ENCODE measurements around the gene TIPIN.
"Not testable (repeated sequence)": the region's sequence is repeated elsewhere in the genome, so short reads cannot be mapped to it uniquely, and the experiment has no call there.

Gene TIPIN, protein sequence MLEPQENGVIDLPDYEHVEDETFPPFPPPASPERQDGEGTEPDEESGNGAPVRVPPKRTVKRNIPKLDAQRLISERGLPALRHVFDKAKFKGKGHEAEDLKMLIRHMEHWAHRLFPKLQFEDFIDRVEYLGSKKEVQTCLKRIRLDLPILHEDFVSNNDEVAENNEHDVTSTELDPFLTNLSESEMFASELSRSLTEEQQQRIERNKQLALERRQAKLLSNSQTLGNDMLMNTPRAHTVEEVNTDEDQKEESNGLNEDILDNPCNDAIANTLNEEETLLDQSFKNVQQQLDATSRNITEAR

DNA sequence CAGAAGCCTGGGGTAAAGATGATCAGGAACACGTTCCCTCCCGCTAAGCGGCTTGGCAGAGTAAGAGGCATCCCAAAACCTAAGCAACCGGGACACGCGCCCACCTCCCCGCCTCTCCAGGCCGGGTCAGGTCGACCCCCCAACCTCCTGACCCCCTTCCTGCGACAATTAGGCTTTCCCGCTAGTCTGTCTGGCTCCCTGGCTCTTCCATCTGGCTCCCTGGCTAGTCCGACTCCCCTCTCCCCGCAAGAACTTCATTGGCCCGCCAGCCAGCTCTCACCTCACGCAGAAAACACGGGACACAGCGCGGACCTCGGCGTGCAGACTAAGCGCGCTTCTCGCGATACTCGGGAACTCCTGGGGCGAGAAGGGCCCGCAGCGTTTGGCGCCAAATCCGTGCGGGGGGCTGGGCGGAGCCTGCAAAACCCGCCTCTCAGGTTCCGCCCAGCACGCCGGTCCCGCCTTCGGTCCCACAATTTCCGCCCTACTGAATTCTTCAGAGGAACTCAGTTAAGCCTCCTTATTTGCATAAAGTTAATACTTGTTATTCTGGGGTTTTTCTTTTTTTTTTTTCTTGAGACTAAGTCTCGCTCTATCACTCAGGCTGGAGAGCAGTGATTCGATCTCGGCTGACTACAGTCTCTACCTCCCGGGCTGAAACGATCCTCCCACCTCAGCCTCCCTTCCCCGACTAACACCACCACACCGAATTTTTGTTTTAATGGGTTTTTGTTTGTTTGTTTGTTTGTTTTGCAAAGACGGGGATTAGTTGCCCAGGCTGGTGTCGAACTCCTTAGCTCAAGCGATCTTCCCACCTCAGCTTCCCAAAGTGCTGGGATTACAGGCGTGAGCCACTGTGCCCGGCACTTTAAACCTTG, at the start of gene TIPIN:
TSS of gene TIPIN (minus strand) at position 327 of the 878 bp plus-strand sequence. CDS start 3,738 bp downstream, outside the sequence.
- peak; percentile 88 for DNase-seq (ENCODE audit: low read depth, low spot score)

DNA sequence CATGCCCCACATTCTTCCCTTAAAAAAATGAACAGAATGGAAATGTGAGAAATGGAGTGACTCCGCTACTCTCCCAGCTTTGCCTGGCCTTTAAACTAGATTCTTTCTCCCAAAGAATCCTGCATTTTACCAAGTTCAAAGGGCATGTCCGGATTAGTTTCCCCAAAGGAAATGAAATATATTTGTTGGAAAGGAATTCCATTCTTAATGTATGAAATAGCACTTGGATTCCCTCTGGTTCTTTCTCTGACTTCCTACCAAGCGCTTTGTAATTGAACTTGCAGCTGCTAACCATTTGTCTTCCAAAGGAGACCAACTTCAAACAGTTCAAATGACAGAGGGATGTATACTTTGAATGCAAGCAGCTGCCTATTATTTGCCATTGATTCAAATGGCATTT, 49.1 kb upstream of the TIPIN start:
- no peak for DNase-seq (ENCODE audit: low read depth, low spot score)

DNA sequence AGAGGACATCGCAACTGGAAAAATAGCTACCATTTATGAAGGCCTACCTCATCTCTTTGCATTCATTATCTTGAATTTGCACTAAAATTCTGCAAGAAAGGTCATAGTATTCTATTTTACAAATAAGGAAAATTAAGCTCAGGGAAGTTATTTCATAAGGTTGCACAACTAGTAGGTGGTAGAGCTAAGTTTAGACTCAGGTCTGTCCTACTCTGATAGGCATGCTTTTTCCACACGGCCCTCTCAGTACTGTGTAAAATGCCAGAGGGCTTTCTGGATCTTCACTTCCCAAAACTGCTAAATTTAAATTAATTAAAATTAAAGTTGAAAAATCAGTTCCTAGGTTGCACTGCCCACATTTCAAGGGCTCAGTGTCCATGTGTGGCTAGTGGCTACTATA, 48.5 kb upstream of the TIPIN start:
- no peak for DNase-seq (ENCODE audit: low read depth, low spot score)

DNA sequence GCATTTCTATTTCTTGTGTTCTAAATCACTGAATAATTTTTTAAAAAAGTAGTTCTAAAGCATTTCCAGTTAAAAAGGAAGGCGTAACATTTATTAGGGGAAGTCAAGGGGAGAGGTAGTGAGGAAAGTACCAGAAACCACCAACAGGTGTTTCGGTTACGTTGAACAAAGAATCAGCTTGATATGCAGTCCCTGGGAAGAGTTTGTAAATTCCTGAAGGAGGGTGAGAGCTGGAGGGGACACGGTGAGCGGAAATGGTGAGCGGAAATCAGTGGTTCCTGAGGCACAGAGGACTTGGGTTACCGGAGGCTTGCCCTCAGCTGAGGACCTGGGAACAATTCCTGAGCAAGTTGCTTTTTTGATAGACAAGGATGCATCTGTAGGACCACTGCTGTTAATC, 48.0 kb upstream of the TIPIN start:
- DNase-seq (ENCODE audit: low read depth, low spot score): no peak

DNA sequence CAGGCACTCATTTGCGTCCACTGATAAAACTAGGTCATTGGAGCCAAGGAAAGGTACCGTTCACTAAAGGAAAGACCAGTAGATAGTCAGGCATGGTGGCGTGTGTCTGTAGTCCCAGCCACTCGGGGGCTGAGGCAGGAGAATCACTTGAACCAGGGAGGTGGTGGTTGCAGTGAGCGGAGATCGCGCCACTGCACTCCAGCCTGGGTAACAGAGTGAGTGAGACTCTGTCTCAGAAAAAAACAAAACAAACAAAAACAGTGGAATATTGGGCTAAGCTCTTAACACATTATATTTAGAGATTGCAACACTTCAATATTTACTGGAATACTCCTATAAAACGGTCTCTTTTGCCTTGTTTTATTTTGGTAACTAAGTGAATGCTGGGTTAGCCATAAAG, 47.6 kb upstream of the TIPIN start:
- DNase-seq (ENCODE audit: low read depth, low spot score): no peak

DNA sequence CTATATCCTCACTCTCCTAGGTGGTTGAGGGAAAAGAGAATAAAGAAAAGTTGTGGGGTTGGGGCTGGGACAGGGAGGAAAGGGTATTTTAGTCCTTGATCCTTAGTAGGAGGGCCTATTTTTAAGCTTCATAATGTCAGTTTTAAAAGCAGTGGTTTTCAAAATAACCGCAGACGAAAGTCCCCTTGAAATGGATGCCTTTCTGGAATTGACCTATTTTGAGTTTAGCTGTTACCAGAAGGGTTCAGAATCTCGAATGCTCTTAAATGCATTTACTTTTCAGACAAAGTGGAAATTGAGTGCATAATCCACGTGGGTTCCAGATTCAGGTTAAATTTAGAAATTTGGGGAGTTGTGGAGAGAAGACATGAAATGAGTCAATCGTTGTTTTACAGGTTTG, 46.8 kb upstream of the TIPIN start:
- no peak for DNase-seq (ENCODE audit: low read depth, low spot score)

DNA sequence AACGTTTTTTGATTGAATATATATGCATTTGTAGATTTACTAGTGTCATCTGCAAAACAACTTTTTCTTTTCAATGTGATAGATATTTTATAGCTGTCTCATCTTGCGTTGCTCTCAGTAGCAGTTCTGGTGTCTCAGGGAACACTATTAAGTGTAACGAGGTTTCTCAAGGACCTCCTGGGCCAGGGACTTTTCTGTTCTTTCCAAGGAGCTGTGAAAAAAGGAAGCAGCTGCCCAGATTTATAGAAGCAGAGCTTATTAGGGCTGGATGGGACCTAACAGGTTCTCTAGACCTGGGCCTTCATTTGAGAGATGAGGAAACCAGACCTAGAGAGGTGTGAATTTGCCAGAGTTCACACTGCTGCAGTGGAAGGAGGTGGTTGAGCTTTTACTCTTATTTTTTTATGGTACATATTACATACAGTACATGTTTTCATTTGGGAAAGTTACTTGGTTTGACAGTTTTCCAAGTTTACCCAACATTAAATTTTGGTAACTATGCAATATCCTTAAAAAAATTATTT, 46.3 kb upstream of the TIPIN start:
- DNase-seq (ENCODE audit: low read depth, low spot score): no peak

DNA sequence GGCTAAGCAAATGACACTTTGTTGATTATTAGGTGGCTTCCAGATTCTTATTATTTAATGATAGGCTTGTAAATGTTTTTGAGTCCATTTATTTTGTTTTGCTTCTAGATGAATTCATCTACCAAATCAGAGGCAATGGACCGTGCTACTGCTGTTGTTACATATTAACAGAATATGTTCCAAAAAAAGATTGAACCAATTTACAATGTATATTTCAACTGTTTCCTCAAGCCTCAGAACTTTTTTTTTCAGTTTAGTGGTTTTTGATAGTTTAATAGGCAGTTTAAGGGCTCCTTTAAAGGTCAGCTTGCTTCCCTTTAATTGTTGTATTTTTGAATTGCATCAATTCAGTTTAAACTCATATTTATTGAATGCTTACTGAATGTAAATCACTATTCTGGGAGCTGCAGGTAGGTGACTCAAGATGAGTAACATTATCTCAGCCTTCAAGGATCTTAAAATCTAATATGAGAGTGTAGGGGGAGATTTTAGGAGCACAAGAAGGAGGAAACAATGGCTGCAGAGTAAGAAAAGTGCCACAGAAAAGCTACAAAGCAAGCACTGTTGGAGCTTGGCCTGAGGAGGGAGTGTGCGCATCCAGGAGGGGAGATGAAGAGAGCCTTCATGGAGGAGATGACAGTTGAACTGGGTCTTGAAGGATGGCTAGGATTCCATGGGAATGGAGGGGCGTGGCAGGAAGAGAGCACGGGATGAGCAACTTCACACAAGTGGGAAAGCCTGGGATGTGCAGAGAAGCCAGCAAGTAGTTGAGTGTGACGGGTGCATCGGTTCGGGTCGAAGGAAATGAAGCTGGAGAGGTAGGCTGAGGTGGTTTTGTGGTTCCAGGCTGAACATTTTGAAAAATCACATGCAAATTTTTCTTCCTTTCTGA, 44.9 kb upstream of the TIPIN start:
- DNase-seq (ENCODE audit: low read depth, low spot score): no peak

DNA sequence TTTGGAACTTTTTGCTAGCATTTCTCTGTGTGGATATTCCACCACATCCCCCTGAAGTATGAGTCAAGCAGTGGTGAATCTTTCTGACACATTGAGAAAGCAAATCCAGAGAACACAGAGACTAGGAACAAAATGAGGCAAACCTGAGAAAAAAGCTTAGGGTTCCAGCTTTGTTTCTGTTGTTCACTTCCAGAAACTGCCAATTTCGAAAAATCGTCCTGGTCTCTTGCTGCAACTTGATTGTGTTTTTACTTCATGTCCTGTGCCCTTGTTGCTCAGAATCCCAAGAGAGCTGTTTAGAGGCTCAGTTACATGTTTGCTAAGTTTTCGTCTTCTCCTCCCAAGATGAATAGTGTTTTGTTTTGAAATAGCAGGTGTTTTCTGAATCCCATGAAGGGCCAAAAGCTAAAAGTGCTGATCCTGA, 43.9 kb upstream of the TIPIN start:
- DNase-seq (ENCODE audit: low read depth, low spot score): no peak

DNA sequence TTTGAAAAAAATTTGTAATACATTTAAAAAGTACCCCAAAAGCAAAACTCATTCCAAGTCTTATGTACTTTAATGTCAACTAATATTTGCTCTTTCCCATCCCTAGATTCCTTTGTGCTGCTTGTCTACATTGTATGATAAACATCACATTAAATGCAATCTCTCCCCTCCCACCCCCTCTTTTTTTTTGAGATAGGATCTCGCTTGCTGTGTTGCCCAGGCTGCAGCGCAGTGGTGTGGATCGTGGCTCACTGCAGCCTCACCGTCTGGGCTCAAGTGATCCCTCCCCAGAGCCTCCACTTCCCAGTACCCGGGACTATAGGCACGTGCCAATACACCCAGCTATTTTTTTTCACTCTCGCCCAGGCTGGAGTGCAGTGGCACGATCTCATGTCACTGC, 42.8 kb upstream of the TIPIN start:
- DNase-seq (ENCODE audit: low read depth, low spot score): no peak

DNA sequence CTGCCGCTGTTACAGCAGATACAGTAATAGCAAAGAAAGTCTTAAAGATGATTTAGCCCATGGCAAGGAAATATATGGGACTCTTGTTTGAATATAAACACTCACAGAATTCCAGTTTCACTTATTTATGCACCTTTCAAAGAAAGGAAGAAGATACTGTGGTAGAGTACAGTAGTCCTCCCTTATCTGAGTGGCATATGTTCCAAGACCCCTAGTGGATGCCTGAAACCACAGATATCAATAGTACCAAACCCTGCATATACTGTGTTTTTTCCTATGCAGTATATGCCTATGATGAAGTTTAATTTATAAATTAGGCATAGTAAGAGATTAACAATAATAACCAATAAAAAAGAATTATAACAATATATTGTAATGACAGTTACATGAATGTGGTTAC, 38.4 kb upstream of the TIPIN start:
- no peak for DNase-seq (ENCODE audit: low read depth, low spot score)

DNA sequence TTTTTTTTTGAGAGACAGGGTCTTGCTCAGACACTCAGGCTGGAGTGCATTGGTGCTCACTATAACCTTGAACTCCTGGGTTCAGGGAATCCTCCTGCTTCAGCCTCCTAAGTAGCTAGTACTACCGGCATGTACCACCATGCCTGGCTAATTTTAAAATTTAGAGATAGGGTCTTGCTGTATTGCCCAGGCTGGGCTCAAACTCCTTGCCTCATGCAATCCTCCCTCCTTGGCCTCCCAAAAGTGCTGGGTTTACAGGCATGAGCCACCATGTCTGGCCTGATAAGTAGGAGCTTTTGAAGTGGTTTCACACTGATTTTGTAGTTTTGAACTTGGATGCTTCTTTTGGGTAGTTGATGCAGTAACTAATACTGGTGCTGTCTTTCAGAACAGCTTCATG, 38.0 kb upstream of the TIPIN start:
- no peak for DNase-seq (ENCODE audit: low read depth, low spot score)

DNA sequence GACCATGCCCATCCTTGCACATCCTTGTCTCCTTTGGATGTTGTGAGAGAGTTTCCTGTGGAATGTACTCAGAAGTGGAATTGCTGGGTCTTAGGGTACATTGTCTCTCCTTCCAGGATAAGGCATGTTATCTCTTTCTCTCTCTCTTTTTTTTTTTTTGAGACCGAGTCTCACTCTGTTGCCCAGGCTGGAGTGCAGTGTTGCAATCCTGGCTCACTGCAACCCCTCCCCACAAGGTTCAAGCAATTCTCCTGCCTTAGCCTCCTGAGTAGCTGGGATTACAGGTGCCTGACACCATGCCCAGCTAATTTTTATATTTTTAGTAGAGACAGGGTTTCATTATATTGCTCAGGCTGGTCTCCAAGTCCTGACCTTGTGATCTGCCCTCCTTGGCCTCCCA, 36.6 kb upstream of the TIPIN start:
- not testable (repeated sequence) for DNase-seq (ENCODE audit: low read depth, low spot score)

DNA sequence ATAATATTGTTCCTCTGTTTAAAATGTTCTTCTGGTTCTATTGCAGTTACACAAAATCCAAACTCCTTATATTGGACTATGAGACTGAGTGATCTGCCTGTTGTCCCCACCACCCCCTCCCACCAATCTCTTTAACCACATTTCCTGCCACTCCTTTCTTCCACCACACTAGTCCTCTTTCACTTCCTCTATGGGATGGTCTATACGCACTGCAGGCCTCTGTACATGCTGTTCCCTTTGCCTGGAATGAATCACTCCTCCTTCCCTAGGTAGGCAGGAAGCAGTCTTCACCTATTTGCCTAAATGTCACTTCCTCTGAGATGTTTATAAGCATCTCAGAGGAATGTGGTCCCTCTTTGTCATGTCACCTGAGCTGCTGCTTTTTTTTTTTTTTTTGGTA, 34.2 kb upstream of the TIPIN start:
- no peak for DNase-seq (ENCODE audit: low read depth, low spot score)

DNA sequence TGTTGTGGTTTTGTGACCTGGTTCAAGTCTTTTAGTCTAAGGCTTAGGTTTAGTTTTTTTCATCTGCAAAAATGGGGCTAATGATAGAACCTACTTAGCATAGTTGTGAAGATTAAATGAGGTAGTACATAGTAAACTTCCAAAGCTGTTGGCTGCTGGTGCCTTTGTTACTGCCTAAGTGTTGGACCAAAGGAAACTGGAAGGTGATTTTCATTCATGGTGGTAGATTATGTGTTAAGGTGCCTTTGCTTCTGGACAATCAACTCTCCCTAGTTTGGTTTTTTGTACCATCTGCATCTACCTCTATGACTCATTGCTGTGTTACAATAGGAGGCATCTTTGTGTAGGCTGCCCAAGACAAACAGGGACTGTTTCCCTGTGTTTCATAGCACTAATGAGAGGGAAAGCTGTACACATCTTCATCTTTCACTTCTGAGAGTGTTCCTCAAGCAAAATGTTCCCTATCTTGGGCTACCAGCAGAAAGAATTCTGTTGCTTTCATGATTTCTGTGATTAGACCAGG, 33.4 kb upstream of the TIPIN start:
- no peak for DNase-seq (ENCODE audit: low read depth, low spot score)

DNA sequence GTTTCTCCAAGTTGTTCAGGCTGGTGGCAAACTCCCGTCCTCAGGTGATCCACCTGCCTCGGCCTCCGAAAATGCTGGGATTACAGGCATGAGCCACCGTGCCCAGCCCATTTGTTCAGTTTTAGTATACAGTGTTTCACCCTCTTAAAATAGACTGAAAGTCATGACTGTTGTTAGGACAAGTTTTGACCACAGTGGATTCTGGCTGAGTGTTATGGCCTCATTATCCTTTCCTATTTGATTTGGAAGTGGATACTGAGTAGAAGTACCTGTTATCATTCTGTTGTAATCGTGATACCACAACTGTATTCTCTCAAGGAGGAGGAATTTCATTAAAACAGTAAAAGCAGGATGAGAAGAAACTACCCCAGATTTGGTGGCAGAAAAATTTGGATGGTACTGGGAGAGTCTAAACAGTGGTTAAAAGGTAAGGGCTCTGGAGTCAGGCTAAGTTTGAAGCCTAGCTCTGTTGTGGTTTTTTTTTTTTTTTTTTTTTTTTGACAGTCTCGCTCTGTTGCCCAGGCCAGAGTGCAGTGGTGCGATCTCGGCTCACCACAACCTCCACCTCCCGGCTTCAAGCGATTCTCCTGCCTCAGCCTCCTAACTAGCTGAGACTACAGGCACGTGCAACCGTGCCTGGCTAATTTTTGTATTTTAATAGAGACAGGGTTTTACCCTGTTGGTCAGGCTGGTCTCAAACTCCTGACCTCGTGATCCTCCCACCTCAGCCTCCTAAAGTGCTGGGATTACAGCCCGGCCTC, 32.8 kb upstream of the TIPIN start:
- DNase-seq (ENCODE audit: low read depth, low spot score): no peak

DNA sequence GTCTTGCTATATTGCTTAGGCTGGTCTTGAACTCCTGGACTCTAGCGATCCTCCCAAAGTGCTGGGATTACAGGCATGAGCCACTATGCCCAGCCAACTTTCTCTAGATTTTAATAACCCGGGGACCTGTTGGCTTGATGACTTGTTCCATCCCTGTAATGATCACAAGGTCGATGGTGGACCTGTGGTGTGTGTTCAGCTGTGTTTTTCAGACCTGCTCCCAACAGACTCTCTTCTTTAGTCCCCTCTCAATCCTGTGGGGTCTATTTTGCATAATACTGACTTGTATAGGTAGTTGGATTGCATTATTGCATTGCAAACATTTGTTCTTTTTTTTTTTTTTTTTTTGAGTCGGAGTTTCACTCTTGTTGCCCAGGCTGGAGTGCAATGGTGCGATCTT, 32.1 kb upstream of the TIPIN start:
- no peak for DNase-seq (ENCODE audit: low read depth, low spot score)

DNA sequence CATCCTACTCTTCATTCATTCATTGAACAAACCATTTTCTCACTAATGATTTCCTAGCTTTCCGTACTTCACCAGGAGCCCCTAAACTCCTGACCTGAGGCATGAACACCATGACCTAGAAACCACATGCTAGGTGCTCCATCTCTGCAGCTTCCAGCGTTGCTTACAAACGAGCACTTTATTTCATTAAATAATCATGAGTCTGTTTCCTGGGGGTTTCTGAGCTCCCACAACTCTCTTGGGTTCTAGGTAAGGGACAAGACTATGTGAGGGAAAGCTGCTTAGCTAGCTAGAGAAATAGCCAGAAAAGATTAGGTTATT, 31.5 kb upstream of the TIPIN start:
- DNase-seq (ENCODE audit: low read depth, low spot score): no peak

DNA sequence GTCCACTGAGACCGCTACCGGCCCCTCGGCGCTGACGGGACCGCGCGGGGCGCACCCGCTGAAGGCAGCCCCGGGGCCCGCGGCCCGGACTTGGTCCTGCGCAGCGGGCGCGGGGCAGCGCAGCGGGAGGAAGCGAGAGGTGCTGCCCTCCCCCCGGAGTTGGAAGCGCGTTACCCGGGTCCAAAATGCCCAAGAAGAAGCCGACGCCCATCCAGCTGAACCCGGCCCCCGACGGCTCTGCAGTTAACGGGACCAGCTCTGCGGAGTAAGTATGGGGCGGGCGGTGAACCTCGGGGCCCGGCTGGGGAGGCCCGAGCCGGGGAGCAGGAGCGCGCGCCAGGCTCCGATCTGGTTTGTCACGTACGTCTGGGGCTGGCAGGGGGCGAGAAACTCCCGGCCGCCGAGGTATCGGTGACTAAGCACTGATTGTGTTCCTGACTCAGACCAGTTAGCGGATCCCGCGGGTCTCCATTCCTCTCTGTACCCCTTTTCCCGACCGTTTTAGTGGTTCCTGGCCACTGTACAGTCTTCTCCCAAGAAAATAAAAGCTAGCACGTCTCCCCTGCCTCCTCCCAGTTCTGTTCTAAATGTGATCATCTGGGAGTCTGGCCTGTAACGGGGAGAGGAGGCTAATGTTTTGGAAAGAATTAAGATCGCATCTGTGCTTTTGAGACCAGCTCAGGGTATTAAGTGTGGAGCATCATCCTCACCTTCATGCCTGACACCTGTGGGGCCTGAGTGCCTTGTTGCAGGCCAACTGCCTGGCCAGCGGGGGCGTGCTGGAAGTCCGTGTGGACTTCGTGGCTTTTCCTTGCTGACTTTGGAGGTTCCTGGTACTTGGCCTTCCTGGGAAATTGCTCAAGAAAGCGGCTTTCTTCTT, 30.9 kb upstream of the TIPIN start:
- DNase-seq (ENCODE audit: low read depth, low spot score): peak; percentile 60

All from activated naive CD8-positive, alpha-beta T cell treated with anti-CD3 and anti-CD28 coated beads, Interleukin-2, amount 50 U/mL, for 16 hours (primary cell).